Loucy (cell line): ENCODE data around the gene MAPKBP1.

ENCODE experiments used
- H2AFZ ChIP-seq: fragments of 200-600 bp; sonication (generic); 2 replicates; pipeline ENCODE4 v1.6.0; 2016; ENCODE audit warnings: antibody characterized with exemption, mild to moderate bottlenecking, low read length, moderate library complexity
- H3F3A ChIP-seq: fragments of 200-600 bp; 2 replicates; pipeline ENCODE4 v1.6.0; 2016; ENCODE audit warnings: antibody characterized with exemption, low read depth, mild to moderate bottlenecking
- H3K27me3 ChIP-seq: fragments of 200-600 bp; sonication (generic); 2 replicates; pipeline ENCODE4 v1.6.1; 2014; ENCODE audit warnings: low read length, mild to moderate bottlenecking; ENCODE audit not compliant: insufficient read depth, poor library complexity, severe bottlenecking
- H3K36me3 ChIP-seq: fragments of 200-600 bp; sonication (generic); 2 replicates; pipeline ENCODE4 v1.6.1; 2016; ENCODE audit warnings: low read length; ENCODE audit not compliant: insufficient read depth
- H3K4me1 ChIP-seq: fragments of 200-600 bp; sonication (generic); 2 replicates; pipeline ENCODE4 v1.5.1; 2014; ENCODE audit warnings: low read length, mild to moderate bottlenecking; ENCODE audit not compliant: insufficient read depth, poor library complexity, severe bottlenecking
- H3K4me2 ChIP-seq: fragments of 200-600 bp; sonication (generic); 2 replicates; pipeline ENCODE4 v1.6.0; 2014; ENCODE audit warnings: antibody characterized with exemption, low read length, low read depth, mild to moderate bottlenecking; ENCODE audit not compliant: poor library complexity, severe bottlenecking
- H3K4me3 ChIP-seq: fragments of 200-600 bp; sonication (generic); 2 replicates; pipeline ENCODE4 v1.5.1; 2014; ENCODE audit warnings: low read length, mild to moderate bottlenecking, mixed read lengths; ENCODE audit not compliant: poor library complexity, severe bottlenecking
- H3K79me2 ChIP-seq: fragments of 200-600 bp; sonication (generic); 2 replicates; pipeline ENCODE4 v1.6.1; 2014; ENCODE audit warnings: low read length; ENCODE audit not compliant: insufficient read depth
- H3K9ac ChIP-seq: fragments of 200-600 bp; sonication (generic); 2 replicates; pipeline ENCODE4 v1.6.0; 2014; ENCODE audit warnings: mild to moderate bottlenecking, low read depth, low read length, moderate library complexity; ENCODE audit not compliant: poor library complexity, severe bottlenecking
- H3K9me2 ChIP-seq: fragments of 200-600 bp; sonication (generic); replicated peaks from 2 replicates; pipeline ENCODE4 v1.6.1; 2016; ENCODE audit warnings: low read depth, low read length, mixed read lengths
- H3K9me3 ChIP-seq: fragments of 200-600 bp; sonication (generic); 2 replicates; pipeline ENCODE4 v1.6.1; 2014; ENCODE audit warnings: mild to moderate bottlenecking, antibody characterized with exemption, low read length, low read depth; ENCODE audit not compliant: insufficient read depth
- H4K20me1 ChIP-seq: fragments of 200-600 bp; sonication (generic); 2 replicates; pipeline ENCODE4 v1.6.0; 2014; ENCODE audit warnings: antibody characterized with exemption, low read length, mild to moderate bottlenecking; ENCODE audit not compliant: insufficient read depth, poor library complexity, severe bottlenecking
- EZH2phosphoT487 ChIP-seq: fragments of 200-600 bp; IDR thresholded peaks from 2 replicates; pipeline ENCODE4 v1.6.1; 2018; ENCODE audit warnings: antibody characterized with exemption, mild to moderate bottlenecking, moderate library complexity, borderline replicate concordance
- TF ChIP-seq, protein P1 (sequence below): fragments of 200-600 bp; sonication (generic); conservative IDR thresholded peaks from 2 replicates; pipeline ENCODE4 v1.5.1; 2014; ENCODE audit warnings: mild to moderate bottlenecking, antibody characterized with exemption, low read length

MAPKBP1 gene

DNA sequence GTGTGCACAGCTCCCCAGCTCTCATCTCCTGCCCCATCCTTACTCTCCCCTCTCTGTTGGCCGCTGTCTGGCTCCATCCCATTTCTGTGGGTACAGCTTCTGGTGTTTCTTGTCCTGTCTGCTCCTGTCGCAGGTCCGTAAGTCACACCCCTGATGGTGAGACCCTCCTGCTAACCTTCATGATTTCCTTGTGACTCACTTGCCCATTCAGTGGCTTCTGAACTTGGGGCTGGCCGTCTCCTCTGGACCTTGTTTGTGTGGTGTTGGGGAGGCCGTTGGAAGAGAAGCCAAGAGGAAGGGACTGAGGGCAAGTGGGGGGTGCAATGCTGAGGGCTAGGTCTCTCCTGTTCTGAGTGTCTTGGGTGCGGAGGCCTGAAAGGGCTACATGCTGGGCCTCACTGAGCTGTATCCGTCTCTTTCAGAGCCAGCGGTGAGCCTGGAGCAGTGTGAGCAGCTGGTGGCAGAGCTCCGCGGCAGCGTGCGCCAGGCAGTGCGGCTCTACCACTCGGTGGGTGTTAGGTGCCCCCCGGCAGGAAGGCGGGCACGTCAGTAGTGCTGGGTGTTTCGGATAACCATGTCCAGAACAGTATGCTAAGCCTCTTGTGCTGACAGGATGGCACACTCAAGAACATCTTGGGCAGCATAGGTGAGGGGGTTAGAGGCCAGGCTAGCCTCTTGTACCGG lies 49.9 kb downstream of the MAPKBP1 start:
- TF ChIP-seq EZH2phosphoT487 = no peak
- TF ChIP-seq, protein P1, sequence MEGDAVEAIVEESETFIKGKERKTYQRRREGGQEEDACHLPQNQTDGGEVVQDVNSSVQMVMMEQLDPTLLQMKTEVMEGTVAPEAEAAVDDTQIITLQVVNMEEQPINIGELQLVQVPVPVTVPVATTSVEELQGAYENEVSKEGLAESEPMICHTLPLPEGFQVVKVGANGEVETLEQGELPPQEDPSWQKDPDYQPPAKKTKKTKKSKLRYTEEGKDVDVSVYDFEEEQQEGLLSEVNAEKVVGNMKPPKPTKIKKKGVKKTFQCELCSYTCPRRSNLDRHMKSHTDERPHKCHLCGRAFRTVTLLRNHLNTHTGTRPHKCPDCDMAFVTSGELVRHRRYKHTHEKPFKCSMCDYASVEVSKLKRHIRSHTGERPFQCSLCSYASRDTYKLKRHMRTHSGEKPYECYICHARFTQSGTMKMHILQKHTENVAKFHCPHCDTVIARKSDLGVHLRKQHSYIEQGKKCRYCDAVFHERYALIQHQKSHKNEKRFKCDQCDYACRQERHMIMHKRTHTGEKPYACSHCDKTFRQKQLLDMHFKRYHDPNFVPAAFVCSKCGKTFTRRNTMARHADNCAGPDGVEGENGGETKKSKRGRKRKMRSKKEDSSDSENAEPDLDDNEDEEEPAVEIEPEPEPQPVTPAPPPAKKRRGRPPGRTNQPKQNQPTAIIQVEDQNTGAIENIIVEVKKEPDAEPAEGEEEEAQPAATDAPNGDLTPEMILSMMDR = no peak
- Histone ChIP-seq H3K36me3 (peaks cover 33% of the 10 kb centered on the region; the same call in 1 of the 2 replicates), H4K20me1 (no peaks in the 10 kb centered on the region)

DNA sequence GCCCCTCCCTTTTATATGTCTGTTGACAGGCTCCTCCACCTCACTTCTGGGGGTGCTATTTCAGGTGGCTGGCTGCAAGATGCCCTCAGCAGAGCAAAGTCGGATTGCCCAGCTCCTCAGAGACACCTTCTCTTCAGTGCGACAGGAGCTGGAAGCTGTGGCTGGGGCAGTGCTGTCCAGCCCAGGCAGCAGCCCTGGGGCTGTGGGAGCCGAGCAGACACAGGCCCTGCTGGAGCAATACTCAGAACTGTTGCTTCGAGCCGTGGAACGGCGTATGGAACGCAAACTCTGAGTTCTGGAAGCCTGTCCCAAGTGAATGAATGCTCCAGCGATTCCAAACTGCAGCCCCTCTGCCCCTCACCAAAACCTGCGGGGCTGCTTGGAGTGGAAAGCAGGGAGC lies 50.9 kb downstream of the MAPKBP1 start:
- H2AFZ ChIP-seq = no peak overlapping the region
- no peaks in the 10 kb centered on the region for H3F3A ChIP-seq
- peaks cover 32% of the 10 kb centered on the region; the same call in 1 of the 2 replicates for H3K36me3 ChIP-seq
- H3K27me3 ChIP-seq = no peaks in the 10 kb centered on the region
- H3K4me1 ChIP-seq = peaks cover 26% of the 10 kb centered on the region
- H3K4me2 ChIP-seq = no peak overlapping the region
- no peaks in the 10 kb centered on the region for H4K20me1 ChIP-seq
- no peak overlapping the region for H3K9ac ChIP-seq
- no peaks in the 10 kb centered on the region for H3K9me2 ChIP-seq
- H3K79me2 ChIP-seq = peaks cover 20% of the 10 kb centered on the region
- H3K9me3 ChIP-seq = no peaks in the 10 kb centered on the region
- H3K4me3 ChIP-seq = no peak overlapping the region
- TF ChIP-seq, protein P1 = no peak
- TF ChIP-seq EZH2phosphoT487 = no peak

More for the DNA sequence above, 49.9 kb downstream of the MAPKBP1 start:
- no peak overlapping the region for H3K9ac ChIP-seq
- no peak overlapping the region for H3K4me3 ChIP-seq
- no peak overlapping the region for H2AFZ ChIP-seq
- no peaks in the 10 kb centered on the region for H3K9me2 ChIP-seq
- H3K4me2 ChIP-seq = no peak overlapping the region
- H3K27me3 ChIP-seq = no peaks in the 10 kb centered on the region
- H3K9me3 ChIP-seq = no peaks in the 10 kb centered on the region
- peaks cover 16% of the 10 kb centered on the region for H3K4me1 ChIP-seq
- peaks cover 11% of the 10 kb centered on the region for H3K79me2 ChIP-seq
- H3F3A ChIP-seq = no peaks in the 10 kb centered on the region

DNA sequence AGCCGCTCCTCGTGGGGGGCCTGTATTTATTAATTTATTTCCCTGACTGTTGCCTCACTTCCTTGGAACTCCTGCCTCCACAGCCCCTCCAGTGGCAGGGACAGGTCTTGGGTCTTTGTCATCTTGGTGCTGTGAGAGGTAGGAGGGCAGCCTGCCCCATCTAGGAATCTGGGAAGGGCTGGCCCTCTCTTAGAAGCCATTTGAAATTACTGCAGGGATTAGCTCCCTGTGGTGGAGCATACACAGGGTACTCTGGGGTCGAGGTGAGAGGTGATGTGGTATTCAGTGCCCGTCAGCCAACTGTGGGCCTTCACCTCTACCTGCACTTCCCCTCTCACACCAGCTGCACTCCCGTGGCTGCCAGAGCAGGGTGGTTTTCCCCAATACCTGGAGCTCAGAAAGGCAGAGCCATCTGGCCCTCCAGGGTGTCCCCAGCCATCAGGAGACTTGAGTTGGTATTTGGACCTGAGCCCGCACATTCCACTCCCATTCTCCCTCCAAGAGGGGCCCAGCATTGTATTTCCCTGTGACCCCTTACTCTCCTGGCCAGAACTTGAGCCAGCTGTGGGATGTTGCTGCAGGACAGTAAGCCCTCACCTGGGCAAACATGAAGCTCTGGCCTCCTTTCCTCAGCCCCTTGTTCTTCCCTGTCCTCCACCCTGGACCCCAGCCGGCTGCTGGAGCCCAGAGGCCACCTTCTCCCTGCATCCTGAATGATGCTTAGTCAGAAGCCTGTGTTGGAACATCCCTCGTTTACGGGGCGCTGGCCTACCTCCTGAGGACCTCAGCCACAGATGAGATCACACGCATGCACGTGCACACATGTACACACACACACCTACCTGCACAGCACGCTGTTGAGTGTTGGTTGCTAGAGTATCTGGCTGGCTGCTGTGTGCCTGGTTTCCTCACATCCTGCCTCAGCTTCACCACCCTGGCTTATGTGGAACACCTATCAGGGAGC lies 51.6 kb downstream of the MAPKBP1 start:
- H4K20me1 ChIP-seq = no peaks in the 10 kb centered on the region
- H3K4me2 ChIP-seq = no peak overlapping the region
- TF ChIP-seq, protein P1 = no peak
- no peak for TF ChIP-seq EZH2phosphoT487
- no peaks in the 10 kb centered on the region for H3F3A ChIP-seq
- peaks cover 33% of the 10 kb centered on the region for H3K4me1 ChIP-seq
- H3K79me2 ChIP-seq = peaks cover 25% of the 10 kb centered on the region
- peaks cover 32% of the 10 kb centered on the region; the same call in 1 of the 2 replicates for H3K36me3 ChIP-seq
- no peaks in the 10 kb centered on the region for H3K9me2 ChIP-seq
- H3K27me3 ChIP-seq = no peaks in the 10 kb centered on the region
- no peak overlapping the region for H3K9ac ChIP-seq
- H3K9me3 ChIP-seq = no peaks in the 10 kb centered on the region
- H2AFZ ChIP-seq = no peak overlapping the region
- no peak overlapping the region for H3K4me3 ChIP-seq
